HepG2 (cell line): ENCODE data around the gene PRSS22. TPM values are rescaled to one million over a fixed set of nuclear protein-coding genes. Genes with fewer than 3 reads are reported as not detected.

ENCODE experiments used
- CREB1 ChIP-seq, 2 experiments: fragments of 450-650 bp in 1 of 2; IDR thresholded peaks; 2 replicates each; pipeline ENCODE4 v1.6.1; 2016 to 2017; ENCODE audit warnings: control low read depth in 1 of 2, mild to moderate bottlenecking in 1 of 2, missing compliant biosample characterization in 1 of 2, missing genetic modification characterization in 1 of 2
- NFYB ChIP-seq: sonication (generic); formaldehyde crosslinking; IDR thresholded peaks from 2 replicates; pipeline ENCODE4 v1.4.0; 2020; ENCODE audit warnings: missing genetic modification reagents
- PRDM15 ChIP-seq: sonication (generic); formaldehyde crosslinking; IDR thresholded peaks from 2 replicates; pipeline ENCODE4 v1.4.0; 2020; ENCODE audit warnings: missing genetic modification reagents
- SIN3A ChIP-seq: IDR thresholded peaks from 2 replicates; pipeline ENCODE4 v1.6.1; 2011; ENCODE audit warnings: low read depth, mild to moderate bottlenecking, control low read depth, low read length, borderline replicate concordance
- SP5 ChIP-seq: IDR thresholded peaks from 2 replicates; pipeline ENCODE4 v1.6.1; 2016; ENCODE audit warnings: low read depth, borderline replicate concordance
- ZNF737 ChIP-seq: sonication (generic); formaldehyde crosslinking; IDR thresholded peaks from 2 replicates; pipeline ENCODE4 v1.5.0; 2020; ENCODE audit warnings: missing genetic modification reagents, mild to moderate bottlenecking, borderline replicate concordance
- polyA plus RNA-seq, 8 experiments: library from polyadenylated mRNA; depleted of rRNA in 3 of 8; stranded (reverse) in 7 of 8; unstranded in 1 of 8; fragments of >200 nt; fragmentation: Illumina TruSeq in 4 of 8; extraction: Trizol in 4 of 8; gene quantifications; 2 replicates each; pipeline versions ENCODE4 v1.2.1 to v1.2.3, GENCODE V29; 2011 to 2016; ENCODE audit warnings: low read depth in 4 of 8, missing spikeins in 1 of 8, mixed read lengths in 1 of 8; ENCODE audit not compliant: insufficient read depth in 1 of 8
- total RNA-seq, 5 experiments: library from RNA; depleted of rRNA; stranded (reverse); fragments of >200 nt; fragmentation: Illumina TruSeq; extraction: Trizol; gene quantifications; 2 replicates each; pipeline ENCODE4 v1.2.3, GENCODE V29; 2016; ENCODE audit warnings: low read depth in 1 of 5
- TF ChIP-seq, protein P1 (sequence below): sonication (generic); formaldehyde crosslinking; IDR thresholded peaks from 2 replicates; pipeline ENCODE4 v1.5.0; 2020; ENCODE audit warnings: missing genetic modification reagents, mild to moderate bottlenecking, borderline replicate concordance
- TF ChIP-seq, protein P2 (sequence below): sonication (generic); formaldehyde crosslinking; IDR thresholded peaks from 2 replicates; pipeline ENCODE4 v1.4.0; 2020; ENCODE audit warnings: missing genetic modification reagents, mild to moderate bottlenecking, borderline replicate concordance
- TF ChIP-seq, protein P3 (sequence below): sonication (generic); formaldehyde crosslinking; IDR thresholded peaks from 2 replicates; pipeline ENCODE4 v1.9.0; 2021; ENCODE audit warnings: missing genetic modification reagents, borderline replicate concordance

PRSS22 gene
- total and polyA plus RNA-seq, 2 of the 13 experiments (the other 11 are each of a cell fraction or from before 2014, with no cell fraction given) = 0.24 to 0.32 TPM

GRCh38 chr16:2905988-2906387, 48.0 kb upstream of the PRSS22 start (continued):
- TF ChIP-seq SIN3A (0 out of 2 replicates have a peak, but pooled peaks have one; percentile 36), PRDM15 (peak; percentile 35; the same call in 1 of the 2 replicates), ZNF737 (CRISPR knock-in tag) (no peak), NFYB (peak; percentile 86), SP5 (CRISPR knock-in tag) (0 out of 2 replicates have a peak, but pooled peaks have one; percentile 3), CREB1 (IDR thresholded peaks at IDR 0.05) (0 out of 2 replicates have a peak, but pooled peaks have one; percentile 51), CREB1 (CRISPR knock-in tag; IDR thresholded peaks at IDR 0.05) (no peak)
- TF ChIP-seq, protein P1, sequence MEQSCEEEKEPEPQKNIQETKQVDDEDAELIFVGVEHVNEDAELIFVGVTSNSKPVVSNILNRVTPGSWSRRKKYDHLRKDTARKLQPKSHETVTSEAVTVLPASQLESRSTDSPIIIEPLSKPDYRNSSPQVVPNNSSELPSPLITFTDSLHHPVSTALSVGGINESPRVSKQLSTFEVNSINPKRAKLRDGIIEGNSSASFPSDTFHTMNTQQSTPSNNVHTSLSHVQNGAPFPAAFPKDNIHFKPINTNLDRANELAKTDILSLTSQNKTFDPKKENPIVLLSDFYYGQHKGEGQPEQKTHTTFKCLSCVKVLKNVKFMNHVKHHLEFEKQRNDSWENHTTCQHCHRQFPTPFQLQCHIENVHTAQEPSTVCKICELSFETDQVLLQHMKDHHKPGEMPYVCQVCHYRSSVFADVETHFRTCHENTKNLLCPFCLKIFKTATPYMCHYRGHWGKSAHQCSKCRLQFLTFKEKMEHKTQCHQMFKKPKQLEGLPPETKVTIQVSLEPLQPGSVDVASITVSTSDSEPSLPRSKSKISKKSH (CRISPR knock-in tag) = no peak
- TF ChIP-seq, protein P2, sequence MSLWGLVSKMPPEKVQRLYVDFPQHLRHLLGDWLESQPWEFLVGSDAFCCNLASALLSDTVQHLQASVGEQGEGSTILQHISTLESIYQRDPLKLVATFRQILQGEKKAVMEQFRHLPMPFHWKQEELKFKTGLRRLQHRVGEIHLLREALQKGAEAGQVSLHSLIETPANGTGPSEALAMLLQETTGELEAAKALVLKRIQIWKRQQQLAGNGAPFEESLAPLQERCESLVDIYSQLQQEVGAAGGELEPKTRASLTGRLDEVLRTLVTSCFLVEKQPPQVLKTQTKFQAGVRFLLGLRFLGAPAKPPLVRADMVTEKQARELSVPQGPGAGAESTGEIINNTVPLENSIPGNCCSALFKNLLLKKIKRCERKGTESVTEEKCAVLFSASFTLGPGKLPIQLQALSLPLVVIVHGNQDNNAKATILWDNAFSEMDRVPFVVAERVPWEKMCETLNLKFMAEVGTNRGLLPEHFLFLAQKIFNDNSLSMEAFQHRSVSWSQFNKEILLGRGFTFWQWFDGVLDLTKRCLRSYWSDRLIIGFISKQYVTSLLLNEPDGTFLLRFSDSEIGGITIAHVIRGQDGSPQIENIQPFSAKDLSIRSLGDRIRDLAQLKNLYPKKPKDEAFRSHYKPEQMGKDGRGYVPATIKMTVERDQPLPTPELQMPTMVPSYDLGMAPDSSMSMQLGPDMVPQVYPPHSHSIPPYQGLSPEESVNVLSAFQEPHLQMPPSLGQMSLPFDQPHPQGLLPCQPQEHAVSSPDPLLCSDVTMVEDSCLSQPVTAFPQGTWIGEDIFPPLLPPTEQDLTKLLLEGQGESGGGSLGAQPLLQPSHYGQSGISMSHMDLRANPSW (CRISPR knock-in tag) = 0 out of 2 replicates have a peak, but pooled peaks have one; percentile 12
- TF ChIP-seq, protein P3, sequence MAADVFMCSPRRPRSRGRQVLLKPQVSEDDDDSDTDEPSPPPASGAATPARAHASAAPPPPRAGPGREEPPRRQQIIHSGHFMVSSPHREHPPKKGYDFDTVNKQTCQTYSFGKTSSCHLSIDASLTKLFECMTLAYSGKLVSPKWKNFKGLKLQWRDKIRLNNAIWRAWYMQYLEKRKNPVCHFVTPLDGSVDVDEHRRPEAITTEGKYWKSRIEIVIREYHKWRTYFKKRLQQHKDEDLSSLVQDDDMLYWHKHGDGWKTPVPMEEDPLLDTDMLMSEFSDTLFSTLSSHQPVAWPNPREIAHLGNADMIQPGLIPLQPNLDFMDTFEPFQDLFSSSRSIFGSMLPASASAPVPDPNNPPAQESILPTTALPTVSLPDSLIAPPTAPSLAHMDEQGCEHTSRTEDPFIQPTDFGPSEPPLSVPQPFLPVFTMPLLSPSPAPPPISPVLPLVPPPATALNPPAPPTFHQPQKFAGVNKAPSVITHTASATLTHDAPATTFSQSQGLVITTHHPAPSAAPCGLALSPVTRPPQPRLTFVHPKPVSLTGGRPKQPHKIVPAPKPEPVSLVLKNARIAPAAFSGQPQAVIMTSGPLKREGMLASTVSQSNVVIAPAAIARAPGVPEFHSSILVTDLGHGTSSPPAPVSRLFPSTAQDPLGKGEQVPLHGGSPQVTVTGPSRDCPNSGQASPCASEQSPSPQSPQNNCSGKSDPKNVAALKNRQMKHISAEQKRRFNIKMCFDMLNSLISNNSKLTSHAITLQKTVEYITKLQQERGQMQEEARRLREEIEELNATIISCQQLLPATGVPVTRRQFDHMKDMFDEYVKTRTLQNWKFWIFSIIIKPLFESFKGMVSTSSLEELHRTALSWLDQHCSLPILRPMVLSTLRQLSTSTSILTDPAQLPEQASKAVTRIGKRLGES (CRISPR knock-in tag) = no peak
